GM18502 (cell line): Measurements from ENCODE around the gene KRTAP12-3.
"Not testable (repeated sequence)": the region's sequence is repeated elsewhere in the genome, so short reads cannot be mapped to it uniquely, and the experiment has no call there.

Experiments used
- ATAC-seq: cut with Tn5 transposase; IDR thresholded peaks from one replicate; pipeline ENCODE4 v1.9.1; 2021; ENCODE audit warnings: mild to moderate bottlenecking; ENCODE audit not compliant: unreplicated experiment, poor library complexity

Gene KRTAP12-3

GRCh38 chr21:44626673-44627143, 31.0 kb upstream of the KRTAP12-3 start, which contains the start of gene KRTAP10-9:
Gene KRTAP10-9, plus strand, starts transcription at chr21:44627093. Its CDS starts 79 bp downstream, at chr21:44627172.
- no peak for ATAC-seq

GRCh38 chr21:44627181-44627822, 30.4 kb upstream of the KRTAP12-3 start:
- ATAC-seq, result not testable (repeated sequence)

GRCh38 chr21:44627831-44628233, 29.9 kb upstream of the KRTAP12-3 start:
- ATAC-seq, result not testable (repeated sequence)

GRCh38 chr21:44628707-44629391, 28.9 kb upstream of the KRTAP12-3 start:
- ATAC-seq, result no peak

DNA sequence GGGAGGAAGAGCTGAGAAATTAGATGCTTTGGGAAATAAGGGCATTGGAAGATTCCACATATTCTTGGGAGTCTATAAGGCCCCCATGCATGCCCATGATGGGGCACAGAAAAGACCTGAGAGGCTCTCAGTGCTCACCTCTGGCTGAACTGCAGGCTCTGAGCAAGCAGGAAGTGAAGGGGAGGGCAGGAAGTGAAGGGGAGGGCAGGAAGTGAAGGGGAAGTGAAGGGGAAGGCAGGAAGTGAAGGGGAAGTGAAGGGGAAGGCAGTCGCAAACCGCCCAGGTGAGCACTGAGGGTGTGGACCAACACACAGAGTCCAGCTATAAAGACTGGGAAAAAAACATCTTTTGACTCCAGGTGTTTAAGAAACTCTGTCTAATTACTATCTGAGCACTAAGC, 27.3 kb upstream of the KRTAP12-3 start:
- ATAC-seq, result no peak

DNA sequence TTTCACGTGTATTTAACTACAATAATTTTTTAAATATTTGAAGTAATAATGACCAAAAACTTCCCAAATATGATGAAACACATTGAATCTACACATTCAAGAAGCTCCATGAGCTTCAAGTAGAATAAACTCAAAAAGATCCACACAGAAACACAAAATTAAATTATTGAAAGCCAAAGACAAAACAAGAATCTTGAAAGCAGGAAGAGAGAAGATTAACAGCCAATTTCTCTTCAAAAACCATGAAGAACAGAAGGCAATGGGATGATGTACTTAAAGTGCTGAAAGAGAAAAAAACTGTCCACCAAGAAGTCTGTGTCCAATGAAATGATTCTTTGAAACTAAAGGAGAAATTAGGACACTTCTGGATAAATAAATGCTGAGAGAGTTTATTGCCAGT, 25.7 kb upstream of the KRTAP12-3 start:
- no peak for ATAC-seq

GRCh38 chr21:44636209-44637017, 21.3 kb upstream of the KRTAP12-3 start:
- ATAC-seq, result no peak

GRCh38 chr21:44637018-44637850, 20.5 kb upstream of the KRTAP12-3 start, which contains the start of gene KRTAP10-10:
Gene KRTAP10-10, plus strand, starts transcription at chr21:44637356. Its CDS starts 62 bp downstream, at chr21:44637418.
- ATAC-seq, result no peak

DNA sequence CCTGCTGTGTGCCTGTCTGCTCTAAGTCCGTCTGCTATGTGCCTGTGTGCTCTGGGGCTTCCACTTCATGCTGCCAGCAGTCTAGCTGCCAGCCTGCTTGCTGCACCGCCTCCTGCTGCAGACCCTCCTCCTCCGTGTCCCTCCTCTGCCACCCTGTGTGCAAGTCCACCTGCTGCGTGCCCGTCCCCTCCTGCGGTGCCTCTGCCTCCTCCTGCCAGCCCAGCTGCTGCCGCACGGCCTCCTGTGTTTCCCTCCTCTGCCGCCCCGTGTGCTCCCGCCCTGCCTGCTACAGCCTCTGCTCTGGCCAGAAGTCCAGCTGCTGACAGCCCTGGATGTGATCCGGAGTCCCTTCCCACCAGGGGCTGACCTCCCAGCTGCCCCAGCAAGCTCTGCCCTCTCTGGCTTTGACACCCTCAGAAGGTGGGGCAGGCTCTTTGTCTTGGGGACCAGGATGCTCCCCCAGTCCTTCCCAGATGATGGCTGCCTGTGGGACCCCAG, 19.8 kb upstream of the KRTAP12-3 start:
- ATAC-seq, result not testable (repeated sequence)

- not testable (repeated sequence) for ATAC-seq
These were observed 19.0 kb upstream of the KRTAP12-3 start for GRCh38 chr21:44638506-44639330.

GRCh38 chr21:44639331-44639655, 18.4 kb upstream of the KRTAP12-3 start:
- ATAC-seq, result no peak

- ATAC-seq, result no peak
These were observed 17.0 kb upstream of the KRTAP12-3 start for GRCh38 chr21:44640761-44641160.

- no peak for ATAC-seq
These were observed 13.9 kb upstream of the KRTAP12-3 start for GRCh38 chr21:44643741-44644310.

DNA sequence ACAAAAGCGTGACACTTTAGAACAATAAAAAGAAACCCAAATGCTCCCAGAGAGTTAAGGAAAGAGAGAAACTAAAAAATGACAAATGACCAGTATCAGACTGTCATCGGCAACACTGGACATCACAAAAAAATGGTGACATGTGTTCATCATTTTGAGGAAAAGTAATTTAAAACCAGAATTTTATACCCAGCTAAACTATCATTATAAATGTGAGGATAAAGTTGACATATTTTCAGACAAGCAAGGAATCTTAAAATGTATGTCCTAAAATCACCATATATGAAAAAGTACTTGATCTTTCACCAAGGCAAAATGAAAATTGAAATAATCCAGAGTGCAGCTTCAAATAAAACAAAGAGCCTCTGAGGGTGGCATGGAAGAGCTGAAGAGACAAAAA, 12.9 kb upstream of the KRTAP12-3 start:
- no peak for ATAC-seq

GRCh38 chr21:44646366-44647221, 11.1 kb upstream of the KRTAP12-3 start, which contains the start of gene KRTAP10-11:
Gene KRTAP10-11, plus strand, starts transcription at chr21:44646414. Its CDS starts 45 bp downstream, at chr21:44646459.
- ATAC-seq, result not testable (repeated sequence)

DNA sequence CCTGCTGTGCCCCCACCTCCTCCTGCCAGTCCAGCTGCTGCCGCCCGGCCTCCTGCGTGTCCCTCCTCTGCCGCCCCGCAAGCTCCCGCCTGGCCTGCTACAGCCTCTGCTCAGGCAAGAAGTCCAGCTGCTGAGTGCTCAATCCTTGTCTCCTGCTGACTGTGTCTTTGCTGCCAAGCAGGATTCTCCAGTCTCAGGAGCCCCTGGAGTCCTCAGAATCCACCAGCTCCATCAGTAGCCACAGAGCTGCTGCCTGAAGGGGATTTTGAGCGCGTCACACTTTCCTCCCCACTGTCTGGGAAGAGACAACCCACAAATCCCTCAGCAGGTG, 10.5 kb upstream of the KRTAP12-3 start:
- ATAC-seq, result no peak

DNA sequence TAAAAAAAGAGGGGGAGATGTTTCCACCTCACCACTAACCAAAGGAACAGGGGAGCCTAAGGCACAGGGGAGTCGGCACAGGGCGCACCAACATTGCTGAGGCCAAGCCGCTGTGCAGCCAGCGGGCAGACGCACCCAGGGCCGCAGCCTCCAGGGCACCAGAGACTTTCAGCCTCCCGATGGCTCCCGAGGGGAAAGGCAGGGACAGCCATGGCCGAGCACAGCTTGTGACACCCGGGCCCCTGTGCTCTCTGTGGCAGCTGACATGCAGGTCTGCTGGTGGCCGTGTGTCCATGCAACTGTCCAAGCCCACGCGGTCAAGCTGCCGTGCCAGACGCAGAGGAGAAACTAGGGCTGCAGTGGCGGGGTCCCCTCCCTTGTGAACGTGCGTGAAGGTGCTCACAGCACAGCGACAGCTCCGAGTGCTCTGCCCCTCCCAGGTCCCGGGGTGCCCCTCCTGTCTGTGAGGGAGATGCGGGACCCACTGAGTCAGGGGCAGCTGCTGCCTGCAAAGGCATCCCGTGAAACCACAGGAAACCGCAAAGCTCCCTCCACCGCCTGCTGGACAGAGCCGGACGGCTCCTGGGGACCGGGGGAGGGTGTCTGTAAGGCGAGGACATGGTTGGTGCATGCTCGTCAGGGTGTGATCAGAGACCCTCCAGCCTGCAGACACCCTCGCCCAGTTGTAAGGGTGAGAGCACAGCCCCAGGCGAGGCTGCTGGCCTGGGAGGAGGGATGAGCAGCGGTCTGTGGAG, 9.0 kb upstream of the KRTAP12-3 start:
- ATAC-seq, result no peak
